ENCODE measurements around the gene CHCHD3.

The CHCHD3 gene

DNA sequence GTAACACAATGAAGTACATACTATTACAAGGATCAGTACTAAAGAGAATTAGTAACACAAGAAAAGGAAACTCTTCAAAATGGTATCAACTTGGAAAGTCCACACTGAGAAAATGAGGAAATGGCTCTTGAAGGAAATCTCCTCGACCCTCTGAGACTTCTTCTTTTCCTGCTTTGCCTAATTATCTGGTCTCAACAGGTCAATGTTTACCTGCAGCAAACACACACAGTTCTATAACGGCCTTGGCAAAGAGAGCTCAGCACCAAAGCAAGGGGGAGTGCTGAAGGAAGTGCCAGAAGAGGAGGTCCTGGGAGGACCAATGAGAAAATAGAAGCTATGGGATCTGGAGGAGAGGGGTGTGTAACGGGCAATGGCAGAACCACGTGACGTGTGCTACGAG is 21.9 kb downstream of the CHCHD3 start:
- H3K4me3 ChIP-seq (ENCODE audit: low read length): no peak overlapping the region
- peaks cover 2% of the 10 kb centered on the region; the same call in 1 of the 2 replicates for H3K4me1 ChIP-seq (ENCODE audit: control insufficient read depth, insufficient read depth, low read length)
- no CpG with 5 or more reads among the region's 6 CpGs for WGBS (ENCODE audit: insufficient coverage, insufficient read length)
- no peak overlapping the region for H3K27ac ChIP-seq (ENCODE audit: low read length)
- no peaks in the 10 kb centered on the region for H3K36me3 ChIP-seq (ENCODE audit: control insufficient read depth, insufficient read depth, low read length)
- no peaks in the 10 kb centered on the region for H3K9me3 ChIP-seq (ENCODE audit: control insufficient read depth, insufficient read depth, low read length)
- H3K27me3 ChIP-seq (ENCODE audit: control insufficient read depth, insufficient read depth, low read length): no peaks in the 10 kb centered on the region
- DNase-seq (ENCODE audit: low read depth, low spot score): no peak

DNA sequence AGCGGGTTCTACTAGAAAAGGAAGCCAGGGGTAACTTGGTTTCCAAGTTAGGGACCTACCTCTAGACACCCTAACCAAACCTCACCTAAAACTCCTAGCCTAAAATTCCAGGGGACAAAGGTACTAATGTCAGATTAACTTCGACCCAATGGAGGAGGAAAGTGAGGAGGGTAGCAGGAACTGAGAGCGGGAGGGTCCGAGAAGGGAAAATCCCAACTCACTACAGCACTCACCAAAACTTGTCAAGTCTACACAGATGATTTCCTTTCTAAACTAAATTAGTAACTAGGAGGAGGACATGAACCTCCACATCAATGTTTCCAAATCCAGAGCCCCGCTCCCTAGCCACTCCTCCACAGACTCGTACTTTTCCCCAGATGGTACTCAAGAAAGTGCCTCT is 22.6 kb downstream of the CHCHD3 start:
- no peak overlapping the region for H3K4me3 ChIP-seq (ENCODE audit: low read length)
- WGBS (ENCODE audit: insufficient coverage, insufficient read length): no CpG with 5 or more reads among the region's 6 CpGs
- no peaks in the 10 kb centered on the region for H3K27me3 ChIP-seq (ENCODE audit: control insufficient read depth, insufficient read depth, low read length)
- no peak for DNase-seq (ENCODE audit: low read depth, low spot score)
- H3K27ac ChIP-seq (ENCODE audit: low read length): no peak overlapping the region
- no peaks in the 10 kb centered on the region for H3K9me3 ChIP-seq (ENCODE audit: control insufficient read depth, insufficient read depth, low read length)
- no peaks in the 10 kb centered on the region for H3K36me3 ChIP-seq (ENCODE audit: control insufficient read depth, insufficient read depth, low read length)
- H3K4me1 ChIP-seq (ENCODE audit: control insufficient read depth, insufficient read depth, low read length): peaks cover 2% of the 10 kb centered on the region; the same call in 1 of the 2 replicates

DNA sequence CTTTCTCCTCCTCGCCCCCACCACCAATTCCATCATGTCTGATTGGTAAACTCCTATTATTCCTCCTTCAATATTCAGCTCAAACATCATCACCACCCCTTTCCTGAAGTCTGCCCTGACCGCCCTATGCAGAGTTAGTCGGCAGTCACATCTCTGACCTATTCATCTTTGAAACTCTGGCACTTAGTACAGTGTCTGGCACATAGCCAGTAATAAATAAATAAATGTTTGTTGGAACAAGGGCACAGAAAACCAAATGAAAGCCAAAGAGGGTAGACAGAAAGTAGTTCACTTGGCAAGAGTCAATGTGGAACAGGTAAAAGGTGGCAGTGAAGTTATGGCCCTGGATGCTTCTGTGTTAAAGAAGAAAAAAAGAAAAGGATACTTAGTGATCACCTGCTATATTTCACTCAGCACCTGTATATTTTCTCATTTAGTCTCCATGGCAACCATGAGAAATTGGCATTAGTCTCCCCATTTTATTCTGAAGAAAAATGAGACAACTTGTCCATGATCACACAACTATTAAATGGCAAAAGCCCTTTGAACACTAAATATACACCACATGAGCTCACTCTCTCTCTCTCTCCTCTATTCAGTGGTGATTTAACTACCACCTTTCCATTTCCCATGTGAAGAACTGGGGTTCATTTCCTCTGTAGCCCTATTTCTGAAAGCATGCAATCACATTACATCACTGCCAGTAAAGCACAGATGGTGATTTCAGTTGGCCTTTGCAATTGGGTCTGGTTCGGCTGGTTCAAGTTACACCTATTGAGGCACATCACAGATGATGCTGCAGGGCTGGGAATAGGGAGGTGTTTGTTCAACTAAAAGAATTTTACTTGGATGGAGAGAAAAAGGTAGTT is 25.3 kb downstream of the CHCHD3 start:
- Histone ChIP-seq H3K4me3 (ENCODE audit: low read length) (no peak overlapping the region), H3K9me3 (ENCODE audit: control insufficient read depth, insufficient read depth, low read length) (no peaks in the 10 kb centered on the region), H3K36me3 (ENCODE audit: control insufficient read depth, insufficient read depth, low read length) (no peaks in the 10 kb centered on the region), H3K4me1 (ENCODE audit: control insufficient read depth, insufficient read depth, low read length) (no peaks in the 10 kb centered on the region), H3K27ac (ENCODE audit: low read length) (no peak overlapping the region), H3K27me3 (ENCODE audit: control insufficient read depth, insufficient read depth, low read length) (no peaks in the 10 kb centered on the region)
- no CpG with 5 or more reads among the region's 4 CpGs for WGBS (ENCODE audit: insufficient coverage, insufficient read length)
- DNase-seq (ENCODE audit: low read depth, low spot score): no peak

DNA sequence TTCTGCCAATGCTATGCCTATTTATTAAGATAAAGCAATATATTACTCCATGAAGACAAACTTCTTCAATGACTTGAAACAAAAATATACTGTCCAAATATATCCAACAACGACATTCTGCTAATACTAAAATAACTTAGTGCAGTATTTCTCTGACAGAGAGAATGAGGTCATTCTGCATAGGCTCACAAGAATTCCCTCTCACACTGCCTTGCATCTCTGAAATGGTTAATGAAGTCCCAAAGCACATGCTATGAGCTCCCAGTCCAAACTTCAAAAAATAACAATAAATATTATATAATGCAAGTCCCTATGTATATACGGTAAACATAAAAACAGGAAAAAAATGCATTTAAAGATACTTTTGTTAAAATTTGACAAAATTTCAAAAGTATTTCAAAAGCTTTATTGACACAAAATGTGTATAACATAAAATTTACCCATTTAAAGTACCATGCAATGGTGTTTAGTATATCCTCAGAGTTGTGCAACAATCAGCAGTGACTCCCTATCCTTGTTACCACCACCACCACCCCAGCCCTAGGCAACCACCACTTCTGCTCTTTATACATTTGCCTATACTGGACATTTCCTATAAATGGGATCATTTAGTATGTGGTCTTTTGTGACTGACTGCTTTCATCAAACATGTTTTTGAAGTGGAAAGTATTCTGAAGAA is 27.6 kb downstream of the CHCHD3 start:
- no peak overlapping the region for H3K4me3 ChIP-seq (ENCODE audit: low read length)
- no peaks in the 10 kb centered on the region for H3K9me3 ChIP-seq (ENCODE audit: control insufficient read depth, insufficient read depth, low read length)
- no peak for DNase-seq (ENCODE audit: low read depth, low spot score)
- no peaks in the 10 kb centered on the region for H3K36me3 ChIP-seq (ENCODE audit: control insufficient read depth, insufficient read depth, low read length)
- no peaks in the 10 kb centered on the region for H3K27me3 ChIP-seq (ENCODE audit: control insufficient read depth, insufficient read depth, low read length)
- no CpG with 5 or more reads among the region's 2 CpGs for WGBS (ENCODE audit: insufficient coverage, insufficient read length)
- peaks cover 1% of the 10 kb centered on the region; the same call in 1 of the 2 replicates for H3K4me1 ChIP-seq (ENCODE audit: control insufficient read depth, insufficient read depth, low read length)
- H3K27ac ChIP-seq (ENCODE audit: low read length): no peak overlapping the region

DNA sequence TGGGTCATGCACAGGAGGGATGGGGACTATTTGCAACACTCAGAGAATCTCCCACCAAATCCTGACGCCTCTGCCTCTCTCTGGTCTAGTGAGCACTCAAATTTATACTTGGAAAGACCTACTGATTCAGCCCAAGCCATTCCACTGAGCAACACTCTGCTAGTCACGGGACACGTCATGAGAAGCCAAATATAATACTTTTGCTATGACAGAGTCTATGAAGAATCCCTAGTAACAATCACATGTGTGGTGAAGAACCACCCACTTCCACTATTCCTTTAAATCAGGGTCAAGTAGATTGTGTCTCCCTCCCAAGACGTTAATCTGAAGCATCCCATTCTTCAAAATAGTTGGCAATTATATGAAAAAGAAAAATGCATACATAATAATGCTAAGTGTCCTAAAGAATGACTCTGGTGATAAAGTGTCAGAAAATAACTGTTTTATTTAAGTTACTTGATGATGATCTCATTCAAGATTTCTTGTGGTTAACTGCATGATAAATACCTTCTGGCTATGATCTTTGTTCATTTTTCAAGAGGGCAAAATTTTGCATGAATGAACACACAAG is 28.5 kb downstream of the CHCHD3 start:
- no peak for DNase-seq (ENCODE audit: low read depth, low spot score)
- Histone ChIP-seq H3K27ac (ENCODE audit: low read length) (no peak overlapping the region), H3K27me3 (ENCODE audit: control insufficient read depth, insufficient read depth, low read length) (no peaks in the 10 kb centered on the region), H3K4me3 (ENCODE audit: low read length) (no peak overlapping the region), H3K4me1 (ENCODE audit: control insufficient read depth, insufficient read depth, low read length) (peaks cover 1% of the 10 kb centered on the region; the same call in 1 of the 2 replicates), H3K36me3 (ENCODE audit: control insufficient read depth, insufficient read depth, low read length) (no peaks in the 10 kb centered on the region), H3K9me3 (ENCODE audit: control insufficient read depth, insufficient read depth, low read length) (no peaks in the 10 kb centered on the region)
- WGBS (ENCODE audit: insufficient coverage, insufficient read length): no CpG with 5 or more reads among the region's 4 CpGs

DNA sequence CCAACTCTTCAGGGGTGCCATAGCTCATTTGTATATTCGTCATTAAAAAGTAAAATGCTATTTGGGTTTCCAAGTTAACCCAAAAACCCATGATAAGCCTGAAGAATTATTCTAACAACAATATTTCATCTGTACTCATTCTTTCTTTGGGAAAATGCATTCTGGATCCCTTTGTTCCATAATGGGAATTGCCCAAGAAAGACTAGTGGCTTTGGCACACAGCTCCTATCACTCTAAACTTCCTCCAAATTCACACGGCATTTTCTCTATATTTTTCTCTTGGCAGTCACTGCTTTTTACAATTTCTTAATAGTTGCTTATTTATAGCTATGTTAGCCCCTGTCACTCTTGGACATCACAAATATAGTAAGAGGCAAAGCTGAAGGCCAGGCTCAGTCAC is 29.1 kb downstream of the CHCHD3 start:
- no peak for DNase-seq (ENCODE audit: low read depth, low spot score)
- Histone ChIP-seq H3K36me3 (ENCODE audit: control insufficient read depth, insufficient read depth, low read length) (no peaks in the 10 kb centered on the region), H3K4me1 (ENCODE audit: control insufficient read depth, insufficient read depth, low read length) (peaks cover 1% of the 10 kb centered on the region; the same call in 1 of the 2 replicates), H3K27ac (ENCODE audit: low read length) (no peak overlapping the region), H3K4me3 (ENCODE audit: low read length) (no peak overlapping the region), H3K9me3 (ENCODE audit: control insufficient read depth, insufficient read depth, low read length) (no peaks in the 10 kb centered on the region), H3K27me3 (ENCODE audit: control insufficient read depth, insufficient read depth, low read length) (no peaks in the 10 kb centered on the region)
- whole genome bisulfite sequencing (ENCODE audit: insufficient coverage, insufficient read length): no CpG with 5 or more reads among the region's 2 CpGs

DNA sequence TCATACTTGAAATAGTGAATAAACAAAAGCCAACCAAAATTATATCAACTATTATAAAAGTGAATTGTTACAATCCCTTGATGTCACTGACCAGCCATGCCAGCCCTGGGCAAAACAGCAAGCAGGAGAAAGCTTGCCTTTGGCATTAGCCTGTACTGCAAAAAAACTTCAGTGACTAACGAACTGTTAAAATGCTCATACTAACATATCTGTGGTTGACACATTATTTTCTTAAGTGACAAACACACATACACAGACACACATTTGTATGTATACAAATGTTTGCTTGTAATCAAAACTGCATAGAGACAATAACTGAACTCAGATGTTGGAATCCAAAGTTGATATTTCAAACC is 29.5 kb downstream of the CHCHD3 start:
- no peak for DNase-seq (ENCODE audit: low read depth, low spot score)
- Histone ChIP-seq H3K9me3 (ENCODE audit: control insufficient read depth, insufficient read depth, low read length) (no peaks in the 10 kb centered on the region), H3K4me1 (ENCODE audit: control insufficient read depth, insufficient read depth, low read length) (peaks cover 1% of the 10 kb centered on the region; the same call in 1 of the 2 replicates), H3K27me3 (ENCODE audit: control insufficient read depth, insufficient read depth, low read length) (no peaks in the 10 kb centered on the region), H3K27ac (ENCODE audit: low read length) (no peak overlapping the region), H3K36me3 (ENCODE audit: control insufficient read depth, insufficient read depth, low read length) (no peaks in the 10 kb centered on the region), H3K4me3 (ENCODE audit: low read length) (no peak overlapping the region)
- no CpG with 5 or more reads among the region's 1 CpG for WGBS (ENCODE audit: insufficient coverage, insufficient read length)

DNA sequence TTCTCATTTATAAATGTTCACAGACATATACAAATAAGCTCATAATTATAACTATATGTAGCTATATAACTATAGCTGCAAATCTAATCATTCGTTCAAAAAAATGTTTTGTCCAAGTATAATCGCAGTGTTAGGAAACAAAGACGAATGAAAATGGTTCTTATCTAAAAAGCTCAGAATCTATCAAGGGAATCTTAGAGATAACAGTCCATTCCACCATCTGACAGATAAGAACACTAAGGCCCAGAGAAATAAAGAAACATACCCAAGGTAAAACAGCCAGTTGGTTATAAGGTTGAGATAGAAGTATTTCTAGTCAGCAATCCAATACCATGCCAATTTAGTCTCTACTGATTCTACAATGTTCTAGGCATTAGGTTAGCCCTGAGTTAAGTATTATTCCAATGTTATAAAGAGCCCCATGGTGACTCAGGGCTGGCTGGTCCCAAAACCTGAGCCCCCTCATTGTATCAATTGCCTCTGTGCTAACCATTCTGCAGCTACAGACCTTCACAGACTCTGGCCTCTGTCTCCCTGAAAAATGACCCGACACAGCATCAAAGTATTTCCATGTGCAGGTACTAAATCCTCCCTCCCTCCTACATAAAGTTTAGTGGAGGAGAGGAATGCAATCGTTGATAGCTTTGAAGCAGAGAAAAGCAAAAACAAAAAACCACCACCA is 30.0 kb downstream of the CHCHD3 start:
- H3K36me3 ChIP-seq (ENCODE audit: control insufficient read depth, insufficient read depth, low read length): no peaks in the 10 kb centered on the region
- no peaks in the 10 kb centered on the region for H3K27me3 ChIP-seq (ENCODE audit: control insufficient read depth, insufficient read depth, low read length)
- H3K4me1 ChIP-seq (ENCODE audit: control insufficient read depth, insufficient read depth, low read length): peaks cover 1% of the 10 kb centered on the region; the same call in 1 of the 2 replicates
- H3K4me3 ChIP-seq (ENCODE audit: low read length): no peak overlapping the region
- no peaks in the 10 kb centered on the region for H3K9me3 ChIP-seq (ENCODE audit: control insufficient read depth, insufficient read depth, low read length)
- WGBS (ENCODE audit: insufficient coverage, insufficient read length): no CpG with 5 or more reads among the region's 5 CpGs
- H3K27ac ChIP-seq (ENCODE audit: low read length): no peak overlapping the region
- DNase-seq (ENCODE audit: low read depth, low spot score): no peak

DNA sequence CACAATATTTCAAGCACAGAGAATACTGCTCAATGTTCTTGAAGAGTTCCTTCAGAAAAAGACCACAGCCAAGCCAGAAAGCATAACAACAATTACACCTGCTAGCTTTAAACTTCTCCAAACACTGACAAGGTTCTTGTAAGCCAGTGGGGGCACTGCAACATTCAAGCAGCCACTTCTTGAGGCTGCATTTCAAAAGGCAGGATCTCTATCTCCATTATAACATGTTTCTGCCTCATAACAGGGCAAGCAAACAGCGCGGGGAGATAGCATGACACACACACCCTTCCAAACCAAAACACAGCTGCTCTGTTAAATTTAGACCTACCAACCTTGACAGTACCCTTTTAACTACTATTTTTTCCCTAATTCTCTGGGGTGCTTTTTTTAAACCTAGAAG is 30.8 kb downstream of the CHCHD3 start:
- no peak for DNase-seq (ENCODE audit: low read depth, low spot score)
- H3K36me3 ChIP-seq (ENCODE audit: control insufficient read depth, insufficient read depth, low read length): no peaks in the 10 kb centered on the region
- peaks cover 1% of the 10 kb centered on the region; the same call in 1 of the 2 replicates for H3K4me1 ChIP-seq (ENCODE audit: control insufficient read depth, insufficient read depth, low read length)
- no peak overlapping the region for H3K27ac ChIP-seq (ENCODE audit: low read length)
- H3K27me3 ChIP-seq (ENCODE audit: control insufficient read depth, insufficient read depth, low read length): no peaks in the 10 kb centered on the region
- no peak overlapping the region for H3K4me3 ChIP-seq (ENCODE audit: low read length)
- no peaks in the 10 kb centered on the region for H3K9me3 ChIP-seq (ENCODE audit: control insufficient read depth, insufficient read depth, low read length)
- WGBS (ENCODE audit: insufficient coverage, insufficient read length): no CpG with 5 or more reads among the region's 2 CpGs

All from iPS DF 6.9 (cell line).